Measurements from ENCODE around the gene CBL.

CBL gene

DNA sequence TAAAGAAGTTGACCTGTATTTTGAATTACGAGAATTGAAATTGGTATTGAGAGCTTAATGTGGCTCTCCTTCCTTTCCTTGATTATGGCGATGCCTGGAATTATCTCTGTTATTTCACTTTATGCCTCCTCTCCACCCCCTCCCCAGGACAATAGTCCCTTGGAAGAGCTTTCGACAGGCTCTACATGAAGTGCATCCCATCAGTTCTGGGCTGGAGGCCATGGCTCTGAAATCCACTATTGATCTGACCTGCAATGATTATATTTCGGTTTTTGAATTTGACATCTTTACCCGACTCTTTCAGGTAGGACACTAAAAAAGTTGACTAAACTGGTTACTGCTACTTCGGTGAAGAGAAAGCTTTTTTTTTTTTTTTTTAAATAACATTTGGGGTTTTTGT lies 67.6 kb downstream of the CBL start:
- no peak for DNase-seq (ENCODE audit: low read depth)

DNA sequence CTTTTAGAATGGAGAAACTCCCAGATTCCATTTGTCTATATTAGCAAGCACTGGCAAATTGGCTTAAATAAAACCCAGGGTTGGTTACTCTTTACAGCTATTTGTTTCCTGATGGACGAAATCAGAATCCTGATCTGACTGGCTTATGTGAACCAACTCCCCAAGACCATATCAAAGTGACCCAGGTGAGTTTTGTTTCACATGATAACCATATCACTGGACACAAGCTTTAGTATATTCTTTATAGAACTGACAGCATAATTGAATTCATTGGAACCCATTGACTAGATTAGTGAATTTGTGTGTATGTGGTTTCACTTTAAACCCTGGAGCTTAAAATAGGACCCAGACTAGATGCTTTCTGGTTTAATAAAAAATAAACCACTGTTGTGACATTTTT lies 71.5 kb downstream of the CBL start:
- DNase-seq (ENCODE audit: low read depth): no peak

DNA sequence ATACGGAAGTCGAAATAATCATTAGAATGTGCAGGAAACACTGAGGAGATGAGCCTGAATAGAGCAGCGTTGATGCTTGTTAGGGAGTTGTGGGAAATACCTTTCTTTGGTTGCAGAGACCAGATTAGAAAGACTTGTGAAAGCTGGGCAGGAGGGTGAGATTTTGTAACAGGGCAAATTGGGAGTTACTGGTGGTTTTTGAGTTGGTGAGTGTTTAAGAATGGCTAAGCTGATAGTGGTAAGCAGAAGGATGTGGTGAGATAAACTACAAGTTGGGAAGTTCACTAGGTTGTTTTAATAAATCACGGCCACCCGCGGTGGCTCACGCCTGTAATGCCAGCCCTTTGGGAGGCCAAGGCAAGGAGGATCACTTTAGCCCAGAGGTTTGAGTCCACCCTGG lies 76.4 kb downstream of the CBL start:
- DNase-seq (ENCODE audit: low read depth): no peak

DNA sequence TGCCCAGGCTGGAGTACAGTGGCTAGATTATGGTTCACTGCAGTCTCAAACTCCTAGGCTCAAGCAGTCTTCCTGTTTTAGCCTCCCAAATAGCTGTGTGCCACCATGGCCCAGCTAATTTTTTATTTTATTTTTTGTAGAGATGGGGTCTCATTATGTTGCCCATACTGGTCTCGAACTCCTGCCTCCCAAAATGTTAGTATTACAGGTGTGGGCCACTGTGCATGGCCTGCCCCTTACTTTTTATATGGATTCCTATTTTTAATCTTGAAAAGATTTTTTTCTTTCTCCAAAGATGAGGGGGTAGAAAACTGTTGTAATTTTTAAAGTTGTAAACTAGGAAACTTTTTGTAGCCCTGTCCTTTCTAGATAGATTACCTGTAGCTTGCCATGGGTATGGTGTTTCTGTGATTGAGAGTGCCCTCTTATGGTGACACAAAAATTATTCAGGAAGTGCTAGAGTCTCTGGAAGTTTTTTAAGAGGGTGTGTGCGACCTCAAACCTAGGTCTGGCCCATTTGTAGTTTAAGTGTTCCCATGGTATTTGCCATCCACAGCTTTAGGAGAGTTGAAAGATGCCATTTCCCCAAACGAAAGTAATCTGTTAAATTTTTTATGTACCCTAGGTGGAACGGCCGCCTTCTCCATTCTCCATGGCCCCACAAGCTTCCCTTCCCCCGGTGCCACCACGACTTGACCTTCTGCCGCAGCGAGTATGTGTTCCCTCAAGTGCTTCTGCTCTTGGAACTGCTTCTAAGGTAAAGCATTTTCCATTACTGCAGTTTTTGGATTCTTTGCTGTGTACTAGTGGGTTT lies 78.4 kb downstream of the CBL start:
- no peak for DNase-seq (ENCODE audit: low read depth)

DNA sequence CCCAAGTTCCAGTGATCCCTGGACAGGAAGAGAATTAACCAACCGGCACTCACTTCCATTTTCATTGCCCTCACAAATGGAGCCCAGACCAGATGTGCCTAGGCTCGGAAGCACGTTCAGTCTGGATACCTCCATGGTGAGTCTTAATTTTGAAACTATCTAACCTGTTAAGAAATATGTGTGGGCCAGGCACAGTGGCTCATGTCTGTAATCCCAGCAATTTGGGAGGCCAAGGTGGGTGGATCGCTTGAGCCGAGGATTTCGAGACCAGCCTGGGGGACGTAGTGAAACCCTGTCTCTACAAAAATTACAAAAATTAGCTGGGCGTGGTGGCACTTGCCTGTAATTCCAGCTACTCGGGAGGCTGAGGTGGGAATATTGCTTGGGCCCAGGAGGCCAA lies 79.3 kb downstream of the CBL start:
- DNase-seq (ENCODE audit: low read depth): no peak

DNA sequence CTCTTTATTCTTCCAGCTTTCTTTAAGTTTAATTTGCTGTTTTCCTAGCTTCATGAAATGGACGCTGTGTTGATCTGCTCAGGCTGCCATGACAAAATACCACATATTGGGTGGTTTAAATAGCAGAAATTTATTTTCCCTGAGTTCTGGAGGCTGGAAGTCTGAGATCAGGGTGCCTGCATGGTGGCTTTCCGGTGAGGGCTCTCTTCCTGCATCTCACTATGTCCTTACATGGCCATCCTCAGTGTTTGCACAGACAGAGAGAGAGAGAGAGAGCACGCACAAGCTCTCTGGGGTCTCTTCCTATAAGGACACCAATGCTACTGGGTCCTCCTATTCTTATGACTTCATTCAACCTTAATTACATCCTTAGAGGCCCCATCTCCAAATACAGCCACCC lies 82.1 kb downstream of the CBL start:
- DNase-seq (ENCODE audit: low read depth): no peak

DNA sequence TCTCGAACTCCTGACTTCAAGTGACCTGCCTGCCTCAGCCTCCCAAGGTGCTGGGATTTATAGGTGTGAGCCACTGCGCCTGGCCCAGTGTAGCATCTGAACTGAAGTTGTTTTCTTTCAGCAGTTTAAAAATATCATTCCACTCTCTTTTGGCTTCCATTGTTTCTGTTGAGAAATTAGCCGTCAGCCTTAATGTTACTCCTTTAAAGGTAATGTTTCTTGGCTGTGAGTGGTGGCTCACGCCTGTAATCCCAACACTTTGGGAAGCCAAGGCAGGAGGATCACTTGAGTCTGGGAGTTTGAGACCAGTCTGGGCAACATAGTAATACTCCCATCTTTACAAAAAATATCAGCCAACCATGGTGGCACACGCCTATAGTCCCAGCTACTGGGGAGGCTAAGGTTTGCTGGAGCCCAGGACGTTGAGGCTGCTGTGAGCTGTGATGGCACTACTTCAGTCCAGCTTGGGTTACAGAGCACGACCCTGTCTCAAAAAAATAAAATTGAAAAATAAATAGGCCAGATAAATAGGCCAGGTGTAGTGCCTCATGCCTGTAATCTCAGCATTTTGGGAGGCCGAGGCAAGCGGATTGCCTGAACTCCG lies 84.9 kb downstream of the CBL start:
- DNase-seq (ENCODE audit: low read depth): no peak

DNA sequence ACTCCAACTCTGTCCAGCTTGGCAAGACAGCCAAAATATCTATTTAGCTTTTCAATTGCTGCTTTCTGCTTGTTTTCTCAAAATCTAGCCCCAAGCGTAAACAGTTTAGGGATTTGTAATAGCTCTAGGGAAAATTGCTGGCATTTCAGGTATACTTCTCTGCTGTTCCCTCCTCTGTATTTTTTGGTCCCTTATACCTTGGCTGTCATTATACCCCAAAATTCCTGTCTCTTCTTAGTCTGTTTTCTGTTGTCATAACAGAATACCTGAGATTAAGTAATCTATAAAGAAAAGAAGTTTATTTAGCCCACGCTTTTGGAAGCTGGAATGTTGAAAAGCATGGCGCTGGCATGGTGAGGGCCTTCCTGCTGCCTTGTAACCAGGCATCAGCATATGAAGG lies 87.3 kb downstream of the CBL start:
- no peak for DNase-seq (ENCODE audit: low read depth)

DNA sequence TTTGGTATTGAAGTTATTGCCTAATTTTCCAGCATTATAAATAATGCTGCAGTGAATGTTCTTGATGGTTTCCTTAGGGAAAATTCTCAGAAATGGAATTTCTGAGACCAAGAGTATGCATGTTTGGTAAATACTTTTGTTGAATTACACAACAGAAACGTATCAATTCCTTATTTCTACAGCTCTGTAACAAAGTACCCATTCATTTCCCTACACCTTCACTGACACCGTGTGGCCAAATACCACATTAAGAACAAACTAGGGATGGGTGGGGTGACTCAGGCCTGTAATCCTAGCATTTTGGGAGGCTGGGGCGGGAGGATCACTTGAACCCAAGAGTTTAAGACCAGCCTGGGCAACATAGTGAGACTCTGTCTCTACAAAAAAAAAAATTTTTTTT lies 89.0 kb downstream of the CBL start:
- no peak for DNase-seq (ENCODE audit: low read depth)

DNA sequence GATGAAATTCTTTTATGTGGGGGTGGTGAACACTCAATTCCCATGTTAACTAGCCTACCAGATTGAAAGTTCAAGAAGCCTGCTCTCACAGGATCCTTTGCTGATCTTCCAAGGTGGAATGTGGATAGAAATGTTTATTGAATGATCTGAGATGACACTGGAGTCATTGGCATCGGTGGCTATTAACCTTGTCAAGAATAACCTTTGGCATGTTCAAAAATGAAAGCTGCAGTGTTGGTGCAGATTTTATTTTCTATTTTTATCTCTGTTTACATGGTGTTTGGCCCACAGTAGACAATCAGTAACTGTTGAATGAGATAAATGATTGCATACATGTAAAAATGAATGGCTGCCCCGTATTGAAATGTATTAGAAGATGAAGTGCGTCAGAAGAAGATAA lies 91.8 kb downstream of the CBL start:
- DNase-seq (ENCODE audit: low read depth): no peak

DNA sequence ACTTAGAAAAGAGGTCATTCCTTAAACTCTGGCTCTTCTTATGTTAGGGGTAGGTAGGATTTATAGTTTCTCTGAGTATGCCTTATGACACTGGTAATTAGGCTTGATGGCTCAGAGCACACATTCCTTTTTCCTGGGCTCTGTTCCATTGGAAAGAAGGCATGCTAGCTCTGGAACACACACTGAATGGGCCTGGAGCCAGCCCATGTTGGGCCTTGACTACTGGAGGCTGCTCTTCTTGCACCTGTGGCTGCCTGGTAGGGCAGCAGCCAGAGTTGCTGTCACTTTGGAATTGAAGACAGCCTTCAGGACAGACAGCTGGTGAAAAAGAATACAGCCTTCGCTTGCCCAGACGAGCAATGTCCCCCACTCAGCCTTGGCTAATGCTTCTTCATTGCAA lies 92.6 kb downstream of the CBL start:
- no peak for DNase-seq (ENCODE audit: low read depth)

DNA sequence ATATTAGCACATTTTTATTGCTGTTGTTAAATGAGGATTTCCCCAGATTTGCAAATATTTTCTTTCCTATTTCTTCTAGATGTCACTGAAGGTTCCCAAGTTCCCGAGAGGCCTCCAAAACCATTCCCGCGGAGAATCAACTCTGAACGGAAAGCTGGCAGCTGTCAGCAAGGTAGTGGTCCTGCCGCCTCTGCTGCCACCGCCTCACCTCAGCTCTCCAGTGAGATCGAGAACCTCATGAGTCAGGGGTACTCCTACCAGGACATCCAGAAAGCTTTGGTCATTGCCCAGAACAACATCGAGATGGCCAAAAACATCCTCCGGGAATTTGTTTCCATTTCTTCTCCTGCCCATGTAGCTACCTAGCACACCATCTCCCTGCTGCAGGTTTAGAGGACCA lies 93.3 kb downstream of the CBL start:
- DNase-seq (ENCODE audit: low read depth): no peak

DNA sequence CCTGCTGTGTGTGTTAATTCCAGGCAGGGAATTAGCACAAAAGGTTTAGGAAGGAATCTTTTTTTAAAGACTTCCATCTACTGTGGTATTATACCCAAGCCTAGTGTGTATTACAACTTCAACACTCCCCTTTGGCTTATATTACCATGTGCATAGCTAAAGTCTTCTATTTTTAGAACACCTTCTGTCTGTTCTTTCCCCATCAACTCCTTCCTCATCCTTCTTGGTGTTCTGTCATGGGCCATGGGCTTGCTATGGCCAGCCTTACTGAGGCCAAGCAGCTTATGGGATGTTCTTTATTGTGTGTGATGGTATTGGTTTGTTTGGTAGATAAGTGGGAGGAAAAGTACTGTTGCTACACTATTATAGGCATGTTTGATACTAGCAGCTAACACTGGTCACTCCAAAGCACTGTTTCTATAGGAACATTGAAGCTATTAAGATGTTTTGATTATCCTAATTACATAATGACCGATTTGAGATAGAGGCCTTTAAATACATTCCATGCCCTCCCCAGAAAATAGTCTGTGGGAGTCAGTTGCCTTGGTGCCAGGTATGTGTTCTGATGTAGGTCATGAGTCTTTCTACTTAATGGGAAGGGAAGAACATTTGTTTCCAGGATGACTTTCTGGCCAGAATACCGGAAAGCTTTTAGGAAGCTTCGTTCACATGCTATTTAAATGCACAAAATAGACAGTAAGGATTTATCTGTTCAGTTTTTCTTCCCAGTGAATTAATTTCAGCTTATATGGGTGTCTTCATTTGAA lies 94.2 kb downstream of the CBL start:
- no peak for DNase-seq (ENCODE audit: low read depth)

DNA sequence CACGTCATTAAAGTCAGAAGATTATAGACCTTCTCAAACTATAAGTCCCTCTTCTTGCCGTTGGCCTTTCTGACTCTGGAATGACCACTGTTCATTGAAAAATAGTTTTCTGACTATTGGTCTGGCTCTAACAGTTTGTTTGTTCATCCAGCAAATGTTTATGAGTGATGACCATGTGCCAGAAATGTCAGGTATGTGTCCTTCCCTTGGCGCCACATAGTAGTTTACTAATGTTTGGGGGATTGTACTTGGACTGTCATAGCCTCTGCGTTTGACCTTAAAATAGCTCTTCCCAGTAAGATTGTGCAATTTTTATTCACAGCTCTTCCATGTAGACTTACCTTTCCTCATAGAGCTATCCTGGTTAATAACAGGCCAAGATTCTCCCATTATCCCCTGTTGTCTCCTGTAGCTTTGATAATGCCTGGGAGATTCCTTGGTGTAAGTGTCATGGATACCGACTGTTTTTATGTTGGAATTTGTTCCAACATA lies 97.1 kb downstream of the CBL start:
- no peak for DNase-seq (ENCODE audit: low read depth)

DNA sequence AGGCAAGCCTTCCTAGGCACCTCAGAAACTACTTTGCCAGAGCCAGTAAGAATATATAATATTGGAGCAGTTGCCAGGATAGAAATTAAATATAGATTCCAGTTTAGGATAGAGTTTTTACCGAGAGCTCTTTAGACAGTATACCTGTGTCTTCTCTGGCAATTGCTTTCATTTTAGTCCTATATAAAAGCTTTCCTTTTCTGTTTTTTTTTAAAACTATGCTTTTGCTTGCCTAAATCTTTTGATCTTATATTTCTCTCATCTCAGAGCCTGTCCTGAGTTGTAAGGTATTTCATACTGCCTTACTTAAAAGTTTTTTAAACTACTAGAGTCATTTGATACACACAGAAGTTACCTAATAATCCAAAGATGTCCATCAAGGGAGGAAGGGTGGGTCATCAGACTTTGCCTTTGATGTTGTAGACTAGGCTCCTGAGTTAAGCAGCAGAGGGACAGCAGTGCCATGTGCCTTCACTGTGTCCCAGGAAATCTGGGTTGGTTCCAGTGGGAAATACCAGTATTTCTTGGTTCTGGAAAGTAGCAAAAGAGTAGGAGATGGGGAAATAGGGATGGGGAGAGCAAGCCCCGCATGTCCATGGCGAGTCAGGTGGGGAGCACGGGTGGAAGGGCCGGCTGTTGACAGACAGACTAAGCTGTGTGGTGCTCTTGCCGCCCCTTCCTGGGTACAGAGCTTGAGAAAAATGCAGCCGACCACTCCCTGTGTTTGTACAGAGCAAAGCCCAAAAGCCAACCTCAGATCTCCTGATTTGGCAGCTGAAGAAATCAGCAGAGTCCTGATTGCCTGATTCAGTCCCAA lies 99.6 kb downstream of the CBL start:
- DNase-seq (ENCODE audit: low read depth): no peak

DNA sequence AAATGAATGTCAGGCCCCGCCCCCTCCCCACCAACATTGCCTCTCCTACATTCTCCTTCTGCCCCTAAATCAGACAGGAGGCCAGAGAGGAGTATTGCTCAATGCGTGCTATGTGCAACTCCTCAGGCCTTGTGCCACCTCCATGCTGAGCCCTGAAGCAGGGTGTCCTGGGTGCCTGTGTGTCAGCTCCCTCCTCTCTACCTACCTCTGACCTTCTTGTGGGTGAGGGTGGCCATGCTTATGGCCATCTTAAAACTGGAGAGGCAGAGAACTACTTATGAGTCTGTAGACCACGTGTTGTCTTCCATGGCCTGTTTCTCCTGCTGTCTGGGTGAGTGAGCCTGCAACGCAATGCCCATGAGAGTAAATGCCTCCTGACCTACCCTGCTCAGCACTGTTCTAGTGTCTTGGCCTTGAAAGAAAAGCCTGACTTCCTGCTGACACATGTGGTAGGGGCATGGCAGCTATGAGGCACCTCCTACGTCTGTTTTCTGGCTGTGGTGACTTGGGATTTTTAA lies 100.3 kb downstream of the CBL start:
- DNase-seq (ENCODE audit: low read depth): no peak

DNA sequence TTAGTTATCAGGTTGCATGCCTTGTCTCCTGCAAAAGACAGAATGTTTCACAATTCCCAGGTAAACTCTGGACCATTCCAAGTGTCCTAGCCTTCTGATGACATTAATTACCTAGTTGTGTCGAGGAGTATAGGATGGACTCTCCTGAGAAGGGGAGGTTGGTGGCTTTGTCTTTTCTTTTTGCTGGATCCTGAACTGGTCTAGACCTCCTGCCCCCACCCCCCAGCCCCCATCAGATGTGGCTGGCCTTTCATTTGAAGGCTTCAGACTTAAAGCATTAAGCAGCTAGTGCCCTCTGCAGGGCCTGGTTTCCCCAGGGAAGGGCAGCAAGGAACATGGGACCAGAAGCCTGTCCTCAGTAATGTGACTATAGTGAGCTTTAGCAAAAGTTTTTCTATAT lies 101.1 kb downstream of the CBL start:
- no peak for DNase-seq (ENCODE audit: low read depth)

DNA sequence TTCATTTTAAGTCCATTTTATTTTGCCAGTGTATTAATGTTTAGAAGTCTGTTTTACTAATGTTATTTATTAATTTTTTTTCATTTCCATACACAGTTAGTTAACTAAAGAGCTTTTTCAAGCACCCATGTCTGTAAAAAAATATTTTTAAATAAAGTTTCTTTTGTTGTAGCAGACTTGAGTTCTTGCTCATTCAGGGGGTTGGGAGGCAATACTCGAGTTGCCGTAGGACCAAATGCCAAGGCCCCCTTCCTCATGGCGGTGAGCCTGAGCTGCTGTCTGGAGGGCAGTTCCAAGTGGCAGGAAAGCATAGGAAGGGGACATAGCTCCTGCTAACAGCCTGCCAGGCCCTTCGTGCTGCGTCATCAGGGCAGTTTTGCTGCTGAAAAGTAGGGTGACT lies 101.8 kb downstream of the CBL start:
- no peak for DNase-seq (ENCODE audit: low read depth)

DNA sequence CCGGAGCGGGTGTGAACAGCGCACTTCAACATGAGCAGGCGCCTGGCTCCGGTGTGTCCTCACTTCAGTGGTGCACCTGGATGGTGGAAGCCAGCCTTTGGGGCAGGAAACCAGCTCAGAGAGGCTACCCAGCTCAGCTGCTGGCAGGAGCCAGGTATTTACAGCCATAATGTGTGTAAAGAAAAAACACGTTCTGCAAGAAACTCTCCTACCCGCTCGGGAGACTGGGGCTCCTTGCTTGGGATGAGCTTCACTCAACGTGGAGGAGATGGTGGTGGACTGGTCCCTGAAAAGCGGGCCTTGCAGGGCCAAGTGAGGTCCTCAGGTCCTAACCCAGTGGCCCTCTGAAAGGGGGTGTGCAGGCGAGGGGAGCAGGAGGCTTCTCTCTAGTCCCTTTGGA lies 103.3 kb downstream of the CBL start:
- DNase-seq (ENCODE audit: low read depth): no peak

DNA sequence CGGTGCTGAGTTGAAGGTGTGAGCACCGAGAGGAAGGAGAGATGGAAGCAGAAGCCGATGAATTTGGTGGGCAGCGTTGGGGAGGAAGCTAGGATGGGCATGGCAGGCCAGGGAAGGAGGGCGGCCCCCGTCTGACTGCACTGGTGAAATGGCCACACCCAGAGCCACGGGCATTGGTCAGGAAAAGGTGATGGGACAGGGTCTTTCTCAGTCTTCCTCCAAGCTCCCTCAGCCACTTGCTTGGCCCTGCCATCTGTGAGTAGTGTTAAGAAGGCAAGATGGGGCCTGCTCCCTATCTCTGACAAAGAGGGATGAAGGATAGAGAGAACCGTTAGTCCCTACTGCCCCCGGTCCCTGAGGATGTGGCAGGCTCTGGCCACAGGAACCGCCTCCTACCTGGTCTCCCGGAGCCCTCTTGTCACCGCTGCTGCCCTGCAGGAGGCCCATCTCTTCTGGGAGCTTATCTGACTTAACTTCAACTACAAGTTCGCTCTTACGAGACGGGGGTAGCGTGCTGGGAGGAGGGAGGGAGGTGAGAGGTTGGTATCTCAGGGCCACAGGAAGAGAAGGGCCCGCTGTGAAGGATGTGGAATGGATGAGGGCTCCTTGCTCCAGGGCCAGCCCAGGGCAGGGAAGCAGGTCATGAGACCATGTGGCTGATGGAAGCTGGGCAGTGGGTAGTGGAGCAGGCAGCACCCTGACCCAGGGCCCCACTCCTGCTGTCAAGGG lies 104.0 kb downstream of the CBL start:
- no peak for DNase-seq (ENCODE audit: low read depth)

DNA sequence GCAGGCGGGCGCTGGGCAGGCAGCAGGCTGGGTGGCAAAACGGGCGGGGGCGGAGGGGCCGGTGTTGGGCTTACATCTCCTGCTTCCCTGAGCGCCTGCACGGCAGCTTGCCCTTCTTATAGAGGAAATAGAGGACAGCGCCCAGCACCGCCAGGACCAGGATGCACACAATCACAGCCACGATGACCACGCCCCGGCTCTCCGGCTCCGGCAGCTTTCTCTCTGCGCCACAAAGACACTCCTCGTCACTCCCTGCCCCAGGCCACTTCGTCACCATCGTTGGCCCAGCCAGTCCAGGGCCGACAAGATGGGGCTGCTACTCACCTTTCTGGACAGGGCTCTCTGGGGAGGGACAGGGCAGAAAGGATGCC lies 104.5 kb downstream of the CBL start:
- DNase-seq (ENCODE audit: low read depth): no peak
